K562 (cell line): ENCODE data around the gene ARHGAP24. TPM values are rescaled to one million over a fixed set of nuclear protein-coding genes. Genes with fewer than 3 reads are reported as not detected.

Experiments used
- ATAC-seq: fragments of 200-7000 bp; cut with Tn5 transposase; 3 replicates; pipeline ENCODE4 v1.9.1; 2020; ENCODE audit warnings: moderate library complexity
- BruUV-seq: library from RNA; stranded (reverse); fragments of 400-500 nt; replicated peaks from 2 replicates; lab custom pipeline; 2021; lab: Mats Ljungman, UMichigan
- CTCF ChIA-PET: fragments of 300-600 bp; formaldehyde crosslinking; extraction: SDS; loops from one replicate; lab custom pipeline; 2021; ENCODE audit warnings: low intra/inter-chr PET ratio; lab: Yijun Ruan, JAX
- POLR2A ChIA-PET: fragments of 300-600, 350-650 bp; sonication (Branson Sonifier 250); formaldehyde crosslinking; extraction: SDS; loops from one replicate; lab custom pipeline; 2021; ENCODE audit warnings: antibody characterized with exemption, inconsistent platforms; lab: Yijun Ruan, JAX
- DNase-seq, 4 experiments: peaks; one replicate each; pipeline versions ENCODE4 v3.0.0 to v3.0.0-alpha.2; 2011 to 2018; ENCODE audit warnings: low spot score in 3 of 4, mixed read lengths in 3 of 4; ENCODE audit errors: extremely low read depth in 1 of 4
- FAIRE-seq: peaks from 2 replicates; lab custom pipeline; 2011; peaks lifted over from hg19 to GRCh38; lab: Jason Lieb, UNC
- H2AFZ ChIP-seq: 2 replicates; pipeline ENCODE4 v1.6.0; 2011; ENCODE audit warnings: low read depth, low read length, control low read depth, inconsistent platforms
- H3K27ac ChIP-seq: fragments of 200-600 bp; 3 replicates; pipeline ENCODE4 v1.8.0; 2011; ENCODE audit warnings: low read depth, mild to moderate bottlenecking, control low read depth, inconsistent platforms, low read length, moderate library complexity, mixed read lengths; ENCODE audit errors: extremely low read depth
- H3K27me3 ChIP-seq, 2 experiments: fragments of 300-600 bp in 1 of 2; 2 replicates in 1 of 2; 3 replicates in 1 of 2; pipeline versions ENCODE4 v1.6.0 to v1.8.0; 2011; ENCODE audit warnings: inconsistent platforms in 2 of 2, low read length in 2 of 2, mild to moderate bottlenecking in 1 of 2, mixed read lengths in 1 of 2, moderate library complexity in 1 of 2; ENCODE audit not compliant: control insufficient read depth in 2 of 2, insufficient read depth in 2 of 2
- H3K36me3 ChIP-seq: fragments of 300-600 bp; 3 replicates; pipeline ENCODE4 v1.8.0; 2011; ENCODE audit warnings: mild to moderate bottlenecking, low read length, inconsistent platforms; ENCODE audit not compliant: control insufficient read depth, insufficient read depth
- H3K4me1 ChIP-seq, 2 experiments: fragments of 200-600 bp in 1 of 2; replicated peaks in 1 of 2; 2 replicates in 1 of 2; 3 replicates in 1 of 2; pipeline versions ENCODE4 v1.5.1 to v1.8.0; 2011; ENCODE audit warnings: inconsistent platforms in 2 of 2, low read length in 2 of 2, mild to moderate bottlenecking in 1 of 2, mixed read lengths in 1 of 2, moderate library complexity in 1 of 2; ENCODE audit not compliant: control insufficient read depth in 2 of 2, insufficient read depth in 2 of 2
- H3K4me2 ChIP-seq: 2 replicates; pipeline ENCODE4 v1.6.1; 2011; ENCODE audit warnings: low read length, control low read depth, inconsistent platforms, mixed read lengths; ENCODE audit not compliant: insufficient read depth
- H3K4me3 ChIP-seq: fragments of 200-600 bp; sonication (generic), shearing (Covaris generic); 2 replicates; pipeline ENCODE4 v1.5.1; 2016; ENCODE audit warnings: control low read depth, inconsistent platforms
- H3K79me2 ChIP-seq: fragments of 200-600 bp; 3 replicates; pipeline ENCODE4 v1.8.0; 2011; ENCODE audit warnings: low read length, inconsistent platforms; ENCODE audit not compliant: control insufficient read depth, insufficient read depth
- H3K9ac ChIP-seq, 2 experiments: 2 replicates each; pipeline versions ENCODE4 v1.6.0 to v1.6.1; 2011; ENCODE audit warnings: low read depth in 2 of 2, low read length in 2 of 2, control low read depth in 1 of 2, inconsistent platforms in 1 of 2, mild to moderate bottlenecking in 1 of 2, mixed read lengths in 1 of 2; ENCODE audit not compliant: insufficient read depth in 1 of 2
- H3K9me1 ChIP-seq: one replicate; pipeline ENCODE4 v1.6.0; 2011; ENCODE audit warnings: inconsistent platforms, mild to moderate bottlenecking, low read length, moderate library complexity; ENCODE audit not compliant: control insufficient read depth, insufficient read depth
- H3K9me3 ChIP-seq: replicated peaks from 2 replicates; pipeline ENCODE4 v1.5.1; 2011; ENCODE audit warnings: low read depth, low read length, inconsistent platforms; ENCODE audit not compliant: control insufficient read depth, insufficient read depth
- H4K20me1 ChIP-seq: replicated peaks from 2 replicates; pipeline ENCODE4 v1.6.1; 2011; ENCODE audit warnings: low read length, inconsistent platforms, mixed read lengths; ENCODE audit not compliant: control insufficient read depth, insufficient read depth
- BHLHE40 ChIP-seq: IDR thresholded peaks from 2 replicates; pipeline ENCODE4 v1.6.1; 2011; ENCODE audit warnings: low read length, improper control_type of control experiment
- CREB1 ChIP-seq, 2 experiments: sonication (generic) in 1 of 2; formaldehyde crosslinking in 1 of 2; IDR thresholded peaks; 2 replicates each; pipeline versions ENCODE4 v1.6.1 to v1.8.0; 2012 to 2022; ENCODE audit warnings: inconsistent platforms in 1 of 2, mild to moderate bottlenecking in 1 of 2, missing genetic modification reagents in 1 of 2, moderate library complexity in 1 of 2
- HSF4 ChIP-seq: fragments of 250-450 bp; sonication (Bioruptor Pico); IDR thresholded peaks from 2 replicates; pipeline ENCODE4 v2.1.2; 2022; ENCODE audit warnings: mild to moderate bottlenecking, moderate library complexity, borderline replicate concordance
- MEIS2 ChIP-seq: fragments of 450-650 bp; IDR thresholded peaks from 2 replicates; pipeline ENCODE4 v1.6.1; 2014; ENCODE audit warnings: mild to moderate bottlenecking; ENCODE audit not compliant: partially characterized antibody
- REST ChIP-seq, 2 experiments: fragments of 450-650 bp; formaldehyde crosslinking in 1 of 2; IDR thresholded peaks; 2 replicates each; pipeline versions ENCODE4 v1.4.0 to v1.6.1; 2014 to 2020; ENCODE audit warnings: mild to moderate bottlenecking in 2 of 2, borderline replicate concordance in 1 of 2, low read depth in 1 of 2
- ZC3H11A ChIP-seq: IDR thresholded peaks from 2 replicates; pipeline ENCODE4 v1.6.1; 2012; ENCODE audit warnings: low read depth, low read length, improper control_type of control experiment
- ZNF589 ChIP-seq: fragments of 200-800 bp; sonication (Bioruptor generic); IDR thresholded peaks from 2 replicates; pipeline ENCODE4 v1.6.1; 2016; ENCODE audit warnings: low read depth, missing genetic modification characterization, missing compliant biosample characterization
- ZSCAN32 ChIP-seq: fragments of 450-650 bp; formaldehyde crosslinking; IDR thresholded peaks from 2 replicates; pipeline ENCODE4 v1.4.0; 2020; ENCODE audit warnings: mild to moderate bottlenecking, moderate library complexity
- whole genome bisulfite sequencing: fragments of 100-300 bp; shearing (Covaris generic); methylation state at CpG from one replicate; pipeline ENCODE4 v1.1.6; 2016; ENCODE audit warnings: low coverage, mixed read lengths; ENCODE audit not compliant: insufficient coverage; ENCODE audit errors: missing lambda C conversion rate; 5-methylcytosine and 5-hydroxymethylcytosine counted together
- in situ Hi-C: fragments of 300-500 bp; cut with MboI; formaldehyde crosslinking; loops from 4 replicates; pipeline ENCODE4 v1.15.0; 2018; ENCODE audit warnings: inconsistent platforms, mixed read lengths
- intact Hi-C: fragments of 100-400 bp; cut with micrococcal nuclease; formaldehyde crosslinking; loops from 2 replicates; pipeline ENCODE4 v1.14.2; 2022
- polyA plus RNA-seq, 8 experiments: library from polyadenylated mRNA; depleted of rRNA in 4 of 8; stranded (reverse) in 5 of 8; unstranded in 3 of 8; fragments of >200 nt; fragmentation: Nextera tagmentation in 2 of 8; fragmentation: Illumina TruSeq in 1 of 8; extraction: Ambion mirVana in 2 of 8; extraction: Trizol in 1 of 8; gene quantifications; 2 replicates each; pipeline versions ENCODE4 v1.2.1 to v1.2.3, GENCODE V29; 2011 to 2014; ENCODE audit warnings: inconsistent platforms in 1 of 8, missing spikeins in 1 of 8
- total RNA-seq, 7 experiments: library from RNA; depleted of rRNA in 6 of 7; stranded (reverse); fragments of >200 nt in 6 of 7; fragmentation: Illumina TruSeq in 2 of 7; extraction: Trizol in 2 of 7; gene quantifications; 2 replicates each; pipeline versions ENCODE4 v1.2.1 to v1.2.3, GENCODE V29; 2011 to 2021; ENCODE audit warnings: low replicate concordance in 1 of 7

ARHGAP24 gene
- total and polyA plus RNA-seq, 9 of the 15 experiments (the other 6 are each of a cell fraction or from before 2014, with no cell fraction given) = 8.0 to 22.6 (median 14.0) TPM

- H3K9me1 ChIP-seq = no peaks in the 10 kb centered on the region
- DNase-seq (no peak), FAIRE-seq (no peak), ATAC-seq (no peak)
- ChIA-PET POLR2A (interaction anchor here (1.0 kb wide), 1 partner anchor 8 kb away, joined by 3 read pairs; no protein-coding TSS in a partner anchor), CTCF (no interaction called here)
- H3K27me3 ChIP-seq = no peaks in the 10 kb centered on the region
- BruUV-seq = no TSS peak
- no peak overlapping the region for H3K9ac ChIP-seq
- TF ChIP-seq BHLHE40 = no peak
- TF ChIP-seq MEIS2 = peak; percentile 2
- no peaks in the 10 kb centered on the region for H4K20me1 ChIP-seq
- no peaks in the 10 kb centered on the region; a peak in 1 of 5 replicates for H3K4me1 ChIP-seq
- no peaks in the 10 kb centered on the region for H3K36me3 ChIP-seq
- H3K4me2 ChIP-seq = no peak overlapping the region
- H3K27ac ChIP-seq = no peak overlapping the region
- peaks cover 17% of the 10 kb centered on the region; the same call in 1 of the 3 replicates for H3K79me2 ChIP-seq
- in situ Hi-C loops (no loop called here), intact Hi-C loops (no loop called here)
- H2AFZ ChIP-seq = no peak overlapping the region
- no peak overlapping the region for H3K4me3 ChIP-seq
- H3K9me3 ChIP-seq = no peaks in the 10 kb centered on the region; the same call in 1 of the 2 replicates
These were observed 158.0 kb downstream of the ARHGAP24 start for GRCh38 chr4:85632981-85633380.

- intact Hi-C loops = no loop called here
- ChIA-PET CTCF (no interaction called here), POLR2A (interaction anchor here (0.7 kb wide), 1 partner anchor 87 kb away, joined by 3 read pairs; no protein-coding TSS in a partner anchor)
- H3K9me3 ChIP-seq = no peaks in the 10 kb centered on the region
- no peaks in the 10 kb centered on the region for H3K27me3 ChIP-seq
- in situ Hi-C loops = no loop called here
- WGBS = 48% methylated on average over 2 of the region's 2 CpGs
- H3K4me1 ChIP-seq = peaks cover 0 to 3% of the 10 kb centered on the region in 2 experiments; a peak in 3 of 5 replicates
- no peak overlapping the region for H2AFZ ChIP-seq
- DNase-seq = no peak
- H3K27ac ChIP-seq = no peak overlapping the region
- FAIRE-seq = no peak
- ATAC-seq = no peak
- no peak overlapping the region for H3K4me2 ChIP-seq
- H4K20me1 ChIP-seq = no peaks in the 10 kb centered on the region
- H3K79me2 ChIP-seq = peaks cover 4% of the 10 kb centered on the region; the same call in 2 of the 3 replicates
- no TSS peak for BruUV-seq
- H3K9me1 ChIP-seq = no peaks in the 10 kb centered on the region
- no peak overlapping the region for H3K9ac ChIP-seq
- no peaks in the 10 kb centered on the region for H3K36me3 ChIP-seq
- no peak overlapping the region for H3K4me3 ChIP-seq
- TF ChIP-seq REST (IDR thresholded peaks at IDR 0.05; ENCODE audit: borderline replicate concordance) = no peak
- TF ChIP-seq REST (CRISPR knock-in tag; IDR thresholded peaks at IDR 0.05; ENCODE audit: low read depth) = no peak
- TF ChIP-seq ZC3H11A = no peak
- no peak for TF ChIP-seq ZSCAN32 (CRISPR knock-in tag)
- no peak for TF ChIP-seq ZNF589 (CRISPR knock-in tag)
- TF ChIP-seq HSF4 = no peak
- TF ChIP-seq CREB1 (IDR thresholded peaks at IDR 0.05) = no peak
- no peak for TF ChIP-seq CREB1 (CRISPR knock-in tag; IDR thresholded peaks at IDR 0.05)
These were observed 162.8 kb downstream of the ARHGAP24 start for GRCh38 chr4:85637778-85638177.
